Stimulated activated CD4-positive, alpha-beta T cell treated with anti-CD3 and anti-CD28 coated beads, Interleukin-15, amount 100 ng/mL, for 48 hours (primary cell): ENCODE data around the gene YJEFN3.

ENCODE experiments used
- DNase-seq, 2 donors: peaks; one replicate each; pipeline ENCODE4 v3.0.0-alpha.2; 2020; ENCODE audit warnings: low read depth in 2 of 2

Gene YJEFN3

DNA sequence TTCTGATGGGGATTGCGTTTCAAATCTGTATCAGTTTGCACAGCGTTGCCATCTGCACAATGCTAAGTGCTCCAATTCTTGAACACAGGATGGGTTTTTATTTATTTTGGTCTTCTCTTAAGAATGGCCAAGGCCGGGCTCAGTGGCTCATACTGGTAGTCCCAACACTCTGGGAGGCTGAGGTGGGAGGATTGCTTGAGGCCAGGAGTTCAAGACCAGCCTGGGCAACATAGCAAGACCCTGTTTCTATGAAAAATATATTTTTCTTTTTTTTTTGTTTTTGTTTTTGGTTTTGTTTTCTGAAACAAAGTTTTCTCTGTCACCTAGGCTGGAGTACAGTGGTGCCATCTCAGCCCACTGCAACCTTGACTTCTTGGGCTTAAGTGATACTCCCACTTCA lies 5.5 kb upstream of the YJEFN3 start:
- DNase-seq: no peak

DNA sequence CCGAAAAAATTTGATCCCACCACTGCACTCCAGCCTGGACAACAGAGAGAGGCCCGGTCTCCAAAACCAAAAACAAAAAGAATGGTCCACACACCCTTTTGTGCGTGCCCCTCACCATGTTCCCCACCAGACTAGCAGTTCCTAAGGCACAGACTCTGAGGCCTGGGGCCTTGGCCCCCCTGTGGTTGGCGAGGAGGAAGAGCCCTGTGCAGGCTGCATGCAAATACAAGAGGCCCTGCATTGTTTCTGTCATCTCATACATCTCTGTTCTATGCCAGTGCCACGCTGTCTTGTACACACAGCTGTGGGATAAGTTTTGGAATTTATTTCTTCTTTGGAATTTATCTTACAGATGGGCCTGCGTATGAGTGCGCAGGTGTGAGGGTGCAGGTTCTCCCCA lies 4.7 kb upstream of the YJEFN3 start:
- no peak for DNase-seq

DNA sequence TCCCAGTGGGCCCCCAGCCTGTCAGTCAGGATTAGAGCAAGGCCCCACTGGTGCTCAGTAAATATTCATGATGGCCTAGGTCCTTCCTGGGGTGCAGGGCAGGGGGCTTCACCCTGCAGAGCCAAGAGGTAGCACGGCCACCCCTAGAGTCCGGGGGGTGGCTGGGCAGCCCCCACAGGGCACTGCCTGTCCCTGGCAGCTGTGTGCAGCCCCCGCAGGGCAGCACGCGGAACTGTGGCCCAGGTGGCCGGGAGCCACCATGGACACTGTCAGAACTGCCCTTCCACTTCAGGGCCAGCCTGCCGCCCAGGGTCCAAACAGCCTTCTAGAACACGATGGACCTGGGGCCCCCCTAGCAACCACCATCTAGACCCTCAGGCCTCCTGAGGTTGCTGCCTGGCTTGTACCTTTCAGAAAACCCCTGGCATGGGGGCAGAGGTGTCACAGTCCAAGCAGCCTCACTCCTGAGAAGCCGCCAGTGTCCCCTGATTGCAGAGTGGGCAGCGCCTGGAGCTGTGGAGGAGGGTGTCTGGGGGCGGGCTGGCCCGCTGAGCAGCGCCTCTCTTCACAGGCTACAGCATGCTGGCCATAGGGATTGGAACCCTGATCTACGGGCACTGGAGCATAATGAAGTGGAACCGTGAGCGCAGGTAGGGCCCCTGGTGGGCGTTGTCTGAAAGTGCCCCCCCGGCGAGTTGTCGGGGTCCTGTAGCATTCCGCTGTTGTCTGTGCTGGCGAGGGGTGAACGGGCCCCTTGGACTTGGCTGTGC lies 2.9 kb upstream of the YJEFN3 start:
- no peak for DNase-seq

DNA sequence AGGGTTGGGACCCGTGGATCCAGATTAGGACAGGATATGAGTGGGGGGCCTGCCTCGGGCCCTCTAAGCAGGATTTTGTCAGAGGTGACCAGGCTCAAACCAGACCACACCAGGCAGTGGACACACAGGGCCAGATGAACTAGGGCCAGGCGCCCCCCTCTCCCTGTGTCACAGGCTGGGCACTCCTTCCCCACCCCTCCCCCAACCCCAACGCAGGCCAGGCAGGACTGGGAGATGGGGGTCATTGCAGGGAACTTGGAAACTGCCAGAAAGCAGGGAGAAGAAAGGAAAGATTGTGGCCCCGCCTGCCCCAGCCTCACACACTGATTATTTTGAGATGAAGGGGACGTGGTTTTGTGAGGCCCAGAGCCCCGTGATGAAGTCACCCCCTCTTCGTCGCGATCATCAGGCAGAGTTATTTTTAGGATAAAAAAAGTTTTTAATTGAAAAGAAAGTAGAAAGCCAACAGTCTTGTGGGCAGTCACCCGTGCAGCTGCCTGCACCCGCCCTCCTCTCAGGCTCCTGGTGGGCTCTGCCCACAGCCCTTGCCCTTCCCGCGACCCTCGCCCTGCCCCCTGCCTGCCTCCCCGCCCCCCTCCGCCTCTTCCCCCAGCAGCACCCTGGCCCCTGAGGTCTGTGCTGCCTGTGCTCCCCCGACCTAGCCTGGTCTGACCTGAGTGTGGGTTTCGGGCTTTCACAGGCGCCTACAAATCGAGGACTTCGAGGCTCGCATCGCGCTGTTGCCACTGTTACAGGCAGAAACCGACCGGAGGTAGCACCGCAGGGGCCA lies 1.9 kb upstream of the YJEFN3 start:
- DNase-seq: no peak

DNA sequence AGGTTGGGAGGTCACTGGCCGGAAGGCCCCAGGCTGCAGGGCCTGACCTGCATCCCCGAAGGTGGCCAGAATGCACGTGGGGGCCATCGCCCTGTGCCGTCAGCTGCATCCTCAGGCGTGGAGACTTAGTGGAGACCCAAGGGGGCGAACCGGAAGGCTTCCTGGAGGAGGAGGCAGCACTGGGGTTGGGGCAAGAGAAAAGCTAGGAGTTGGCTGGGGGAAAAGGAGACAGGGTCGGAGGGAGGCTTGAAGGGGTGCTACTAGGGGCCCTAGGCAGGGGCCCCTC lies 1.4 kb upstream of the YJEFN3 start:
- DNase-seq: no peak

- no peak for DNase-seq
Measured at GRCh38 chr19:19527674-19528625, 761 bp upstream of the YJEFN3 start.

DNA sequence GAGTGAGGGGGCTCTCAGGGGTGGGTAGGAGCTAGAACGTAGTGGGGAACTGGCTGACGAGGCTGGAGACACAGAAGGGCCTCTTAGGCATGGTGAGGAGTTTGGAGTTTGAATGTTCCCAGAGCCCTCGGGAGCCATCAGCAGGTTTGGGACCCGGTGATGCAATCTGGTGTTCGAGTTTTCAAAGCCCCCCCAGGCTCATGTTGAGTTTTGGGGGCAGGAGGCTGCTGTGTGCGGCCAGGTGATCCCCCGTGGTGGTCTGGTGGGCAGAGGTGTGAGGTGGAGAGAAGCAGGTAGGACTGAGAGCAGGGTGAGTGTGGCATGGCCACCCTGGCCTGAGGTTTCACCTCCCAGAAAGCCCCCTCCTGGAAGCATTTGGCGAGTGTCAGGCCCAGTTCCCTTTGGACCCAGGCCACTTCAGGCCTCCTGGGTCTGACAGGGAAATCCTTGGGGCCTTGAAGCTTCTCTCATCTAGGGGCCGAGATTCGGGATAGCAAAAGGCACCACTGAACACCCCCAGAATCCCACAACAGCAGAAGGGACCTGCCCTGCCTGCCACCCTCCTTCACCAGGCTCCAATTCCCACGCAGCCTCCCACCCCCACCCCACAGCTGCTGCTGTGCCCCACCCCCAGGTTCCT lies 1.2 kb downstream of the YJEFN3 start:
- no peak for DNase-seq

DNA sequence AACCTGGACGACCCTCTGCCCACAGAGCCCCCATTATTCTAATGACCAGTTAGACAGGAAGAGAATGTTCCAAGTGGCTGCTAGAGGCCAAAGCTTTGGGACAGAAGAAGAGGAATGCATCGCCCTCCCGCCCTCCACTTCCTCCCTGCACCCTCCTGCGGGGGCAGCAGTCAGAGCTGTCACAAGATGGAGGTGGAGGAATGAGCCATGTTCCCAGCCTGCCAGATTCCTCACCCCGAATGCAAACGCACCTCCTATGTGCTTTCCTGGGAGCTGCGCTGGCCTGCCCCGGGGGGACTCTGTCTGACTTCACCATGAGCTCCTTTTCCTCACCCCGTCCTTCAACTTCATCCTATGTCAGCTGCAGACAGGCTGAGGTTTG lies 1.7 kb downstream of the YJEFN3 start:
- DNase-seq: no peak

DNA sequence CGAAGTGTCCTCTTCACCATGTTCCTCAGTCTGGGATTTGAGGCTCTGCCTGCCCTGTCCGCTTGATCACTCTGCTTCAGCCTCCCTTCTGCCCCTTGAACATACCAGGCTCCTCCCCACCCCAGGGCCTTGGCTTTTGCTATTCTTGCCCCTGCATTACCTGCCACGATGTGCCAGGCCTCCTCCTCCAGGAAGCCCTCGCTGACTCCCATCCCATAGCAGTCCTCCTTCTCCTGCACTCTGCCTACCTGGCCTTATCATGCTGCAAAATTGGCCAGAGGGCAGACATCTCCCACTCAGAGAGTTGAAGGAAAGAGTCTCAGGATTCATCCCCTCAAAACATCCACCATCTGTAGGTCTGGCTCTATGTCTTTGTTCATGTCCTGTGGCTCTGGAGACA lies 2.2 kb downstream of the YJEFN3 start:
- no peak for DNase-seq

GRCh38 chr19:19531951-19532805 lies 3.5 kb downstream of the YJEFN3 start:
- peak; percentile 55 to 80 for DNase-seq

- DNase-seq: no peak
Measured at GRCh38 chr19:19532806-19533701, 4.3 kb downstream of the YJEFN3 start.

GRCh38 chr19:19533841-19534240 lies 5.1 kb downstream of the YJEFN3 start:
- no peak for DNase-seq

GRCh38 chr19:19534556-19535265 lies 6.0 kb downstream of the YJEFN3 start:
- no peak for DNase-seq

GRCh38 chr19:19535311-19536191 lies 6.8 kb downstream of the YJEFN3 start:
- DNase-seq: no peak

GRCh38 chr19:19537075-19538048 lies 8.7 kb downstream of the YJEFN3 start:
- DNase-seq: no peak

DNA sequence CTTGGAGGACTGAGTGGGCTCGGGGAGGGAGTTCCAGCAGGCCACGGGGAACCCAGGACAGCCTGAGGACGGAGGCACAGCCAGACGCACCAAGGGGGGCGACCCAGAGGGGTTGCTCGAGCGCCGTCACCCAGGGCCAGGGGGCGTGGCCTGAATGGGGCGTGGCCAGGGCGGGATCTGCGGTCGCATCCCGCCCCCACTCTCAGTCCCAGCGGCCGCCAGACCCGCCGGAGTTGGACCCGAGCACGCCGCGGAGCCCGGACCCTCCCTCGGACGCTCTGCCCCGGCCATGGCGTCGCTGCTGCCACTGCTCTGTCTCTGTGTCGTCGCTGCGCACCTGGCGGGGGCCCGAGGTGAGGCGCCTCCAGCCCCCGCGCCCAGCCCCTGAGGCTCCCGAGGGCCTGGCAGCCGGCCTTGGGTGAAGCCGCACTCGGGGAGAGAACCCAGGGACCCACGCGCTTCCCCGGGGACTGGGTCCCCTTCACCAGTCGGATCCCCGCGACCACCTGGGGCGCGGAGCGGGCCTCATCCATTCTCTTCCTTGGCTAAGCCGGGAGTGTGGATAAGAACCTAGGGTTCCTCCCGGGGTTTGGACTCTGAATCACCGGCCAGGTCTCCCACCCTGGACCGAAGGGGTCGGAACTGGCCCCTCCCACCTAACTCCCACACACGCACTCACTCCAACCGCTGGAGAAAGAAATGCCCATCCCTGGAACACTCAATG lies 9.5 kb downstream of the YJEFN3 start, which contains the start of gene CILP2:
Gene CILP2 (plus strand): TSS at position 205 of the 724 bp plus-strand sequence. CDS start 85 bp downstream, at position 290.
- DNase-seq: no peak
